NCI-H1930 (cell line): ENCODE data around the gene TSPAN17.
"Not testable (repeated sequence)": the region's sequence is repeated elsewhere in the genome, so short reads cannot be mapped to it uniquely, and the experiment has no call there.

Source experiments
- DNase-seq, 2 experiments: peaks; one replicate each; lab custom pipeline; 2025; lab: John Stamatoyannopoulos, UW

Gene TSPAN17

DNA sequence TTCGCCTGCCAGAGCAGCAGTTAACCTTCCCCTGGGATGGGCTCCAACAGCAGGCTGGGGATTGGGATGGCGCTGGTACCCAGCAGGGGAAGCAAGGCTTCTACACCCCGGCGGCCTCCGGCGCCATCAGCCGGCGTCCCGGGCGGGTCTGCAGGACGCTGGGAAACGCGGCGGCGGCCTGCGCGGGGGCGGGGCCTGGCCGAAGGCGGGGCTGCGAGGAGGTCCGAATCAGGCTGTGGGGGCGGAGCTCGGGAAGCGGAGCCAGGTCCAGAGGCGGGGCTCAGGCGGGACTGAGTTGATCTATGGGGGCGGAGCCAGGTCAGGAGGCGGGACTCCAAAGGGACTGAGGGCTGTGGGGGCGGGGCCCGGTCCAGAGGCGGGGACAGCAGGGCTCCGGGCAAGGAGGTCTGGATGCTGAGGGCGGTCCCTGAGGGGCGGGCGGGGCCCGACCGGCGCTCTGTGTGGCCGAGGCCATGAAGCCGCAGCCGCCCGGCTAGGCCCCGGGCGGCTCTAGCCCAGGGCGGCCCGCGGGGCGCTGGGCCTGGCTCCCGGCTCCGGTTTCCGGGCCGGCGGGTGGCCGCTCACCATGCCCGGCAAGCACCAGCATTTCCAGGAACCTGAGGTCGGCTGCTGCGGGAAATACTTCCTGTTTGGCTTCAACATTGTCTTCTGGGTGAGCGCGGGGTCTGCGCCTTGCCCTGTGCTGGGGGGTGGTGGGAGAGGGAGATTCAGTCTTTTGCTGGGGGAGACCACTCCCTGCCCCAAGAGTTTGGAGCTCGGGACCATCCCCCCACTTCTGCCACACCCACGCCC is at the start of gene TSPAN17:
TSS of gene TSPAN17 (plus strand) at position 455 of the 813 bp plus-strand sequence. CDS start at position 587, 132 bp downstream.
- DNase-seq = peak; percentile 92 to 93

- not testable (repeated sequence) for DNase-seq
Measured at GRCh38 chr5:176599749-176600430, 47.4 kb upstream of the TSPAN17 start.

- no peak for DNase-seq
Measured at GRCh38 chr5:176601901-176602482, 45.3 kb upstream of the TSPAN17 start.

DNA sequence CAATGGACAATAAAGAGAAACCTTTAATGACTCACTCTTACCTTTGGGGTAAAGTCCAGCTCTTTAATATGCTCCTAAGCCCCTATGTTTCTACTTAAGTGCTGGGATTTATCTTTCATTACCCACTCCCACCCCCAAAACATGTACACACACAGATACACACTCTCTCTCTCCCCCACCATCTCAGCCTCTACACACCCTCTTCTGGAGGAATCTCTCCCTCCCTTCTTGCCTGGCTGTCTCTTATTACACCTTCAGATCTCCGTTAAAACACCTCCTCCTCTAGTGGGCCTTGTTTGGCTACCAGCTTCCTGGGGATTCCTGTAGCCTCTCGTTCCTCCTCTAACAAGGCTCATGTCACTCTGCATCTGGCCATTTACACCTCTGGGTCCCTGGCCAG is 44.2 kb upstream of the TSPAN17 start:
- DNase-seq = no peak

DNA sequence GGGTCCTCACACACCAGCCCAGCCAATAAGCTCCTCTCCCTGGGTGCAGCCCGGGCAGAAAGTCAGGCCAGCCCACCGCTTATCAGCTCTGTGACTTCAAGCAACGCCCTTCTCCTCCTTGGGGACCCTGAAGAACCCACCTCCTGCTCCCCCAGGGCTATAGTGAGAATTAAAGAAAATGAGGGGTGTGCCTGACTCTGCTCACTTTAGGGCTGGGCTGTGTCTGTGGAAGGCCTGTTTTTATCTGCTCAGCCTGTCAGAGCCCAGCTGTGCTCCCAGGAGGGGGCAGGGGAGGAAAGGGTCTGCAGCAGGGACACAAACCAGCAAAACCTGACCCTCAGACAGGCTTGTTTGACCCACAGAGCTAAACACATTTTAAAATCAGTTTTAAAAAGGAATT is 41.3 kb upstream of the TSPAN17 start:
- no peak for DNase-seq

DNA sequence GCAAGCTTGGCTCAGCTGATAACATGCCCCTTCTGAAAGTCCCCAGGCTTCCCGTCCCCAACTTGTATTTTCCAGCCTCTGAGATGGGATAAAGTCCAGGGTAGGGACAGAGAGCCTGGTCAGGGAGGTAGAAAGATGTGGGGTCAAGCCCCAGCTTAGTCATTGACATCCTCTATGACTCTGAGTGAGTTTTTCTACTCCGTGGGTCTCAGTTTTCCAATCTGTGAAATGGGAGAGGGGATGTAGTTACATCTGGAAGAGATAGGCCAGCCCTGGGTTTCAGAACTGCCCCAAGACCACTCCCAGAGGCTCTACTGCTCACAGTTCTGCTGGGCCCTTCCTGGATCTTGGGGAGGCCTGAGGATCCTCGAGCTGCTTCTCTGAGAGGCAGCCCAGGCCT is 40.4 kb upstream of the TSPAN17 start:
- DNase-seq = no peak

DNA sequence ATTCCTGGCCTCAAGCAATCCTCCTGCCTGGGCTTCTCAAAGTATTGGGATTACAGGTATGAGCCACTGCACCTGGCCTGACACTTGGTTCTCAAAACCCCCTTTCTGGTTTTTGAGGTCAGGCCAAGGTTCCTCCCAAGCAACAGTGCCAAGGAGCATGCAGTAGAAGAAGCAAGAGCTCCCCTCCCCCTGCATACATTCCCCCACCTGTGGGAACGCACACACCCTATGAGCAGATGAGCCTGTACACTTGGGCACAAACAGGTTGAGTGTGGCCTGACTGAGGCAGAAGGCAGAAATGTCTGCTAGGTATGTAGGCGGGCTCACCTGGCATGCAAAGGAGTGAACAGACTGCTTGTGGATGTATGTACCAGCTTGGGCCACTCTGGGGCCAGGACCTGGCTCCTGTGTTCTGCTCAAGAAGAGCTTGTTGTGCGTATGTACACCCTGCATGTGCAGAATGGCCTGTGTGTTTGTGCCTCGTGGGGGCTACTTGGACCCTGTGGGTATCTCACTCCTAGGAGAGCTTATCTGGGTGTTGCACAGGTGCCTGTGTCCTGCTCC is 39.1 kb upstream of the TSPAN17 start:
- no peak for DNase-seq

DNA sequence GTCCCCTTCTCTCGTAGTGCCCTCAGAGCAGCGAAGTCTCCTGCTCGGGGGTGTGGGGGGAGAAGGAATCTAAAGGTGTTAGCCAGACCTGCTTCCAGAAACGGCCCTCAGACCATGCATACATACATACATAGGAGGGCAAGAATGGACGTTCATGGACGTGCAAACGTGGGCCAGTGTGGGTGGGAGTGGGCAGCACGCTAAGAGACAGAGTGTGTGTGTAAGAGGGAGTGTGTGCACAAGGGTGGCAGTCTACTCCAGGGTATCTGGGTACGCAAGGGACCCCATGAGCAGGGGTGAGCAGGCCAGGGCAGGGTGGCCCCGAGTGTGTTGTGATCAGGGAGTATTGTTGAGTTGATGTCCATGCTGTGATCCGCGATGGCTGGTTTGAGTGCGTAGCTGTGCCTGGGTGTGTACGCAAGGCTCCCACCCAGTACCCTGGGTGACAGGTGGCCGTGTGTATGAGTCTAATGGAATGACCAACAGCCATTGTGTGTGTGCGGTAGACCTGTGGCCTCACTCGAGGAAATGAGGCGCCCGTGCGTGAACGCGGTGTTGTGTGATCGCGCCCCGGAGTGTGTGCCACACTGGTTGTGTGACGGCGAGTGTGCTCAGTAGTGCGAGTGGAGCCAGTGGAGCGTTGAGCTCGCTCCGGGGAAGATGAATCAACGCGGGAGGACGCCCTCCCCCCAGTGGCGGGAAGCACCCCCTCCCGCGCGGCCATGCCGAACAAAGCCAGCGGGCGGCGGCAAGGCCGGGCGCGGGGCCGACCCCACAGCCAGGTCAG is 38.2 kb upstream of the TSPAN17 start:
- no peak for DNase-seq

- peak; percentile 39 to 80 for DNase-seq
Measured at GRCh38 chr5:176609724-176610434, 37.4 kb upstream of the TSPAN17 start, which contains the start of gene GPRIN1. Gene GPRIN1, minus strand, starts transcription at chr5:176610156. Its CDS starts 10,322 bp downstream, at chr5:176599834.

DNA sequence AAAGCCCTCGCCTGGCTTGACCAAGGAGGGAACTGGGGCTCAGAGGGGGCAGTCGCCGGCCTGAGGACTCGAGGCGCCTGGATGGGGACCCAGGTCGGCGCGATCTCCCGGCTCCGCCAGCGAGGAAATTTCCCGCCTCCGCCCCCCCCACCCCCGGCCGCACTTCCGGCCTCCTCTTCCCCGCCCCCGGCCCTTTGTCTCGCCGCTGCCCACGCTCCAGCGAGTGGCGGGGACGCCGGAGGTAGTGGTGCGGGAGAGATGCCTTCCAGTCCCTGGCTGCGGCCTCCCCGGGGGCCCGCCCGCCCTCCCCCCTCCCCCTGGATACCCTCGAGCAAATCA is 36.9 kb upstream of the TSPAN17 start:
- peak; percentile 5 to 6 for DNase-seq

- DNase-seq = no peak
Measured at GRCh38 chr5:176611435-176611834, 35.8 kb upstream of the TSPAN17 start.

- DNase-seq = no peak
Measured at GRCh38 chr5:176612008-176612407, 35.3 kb upstream of the TSPAN17 start.

DNA sequence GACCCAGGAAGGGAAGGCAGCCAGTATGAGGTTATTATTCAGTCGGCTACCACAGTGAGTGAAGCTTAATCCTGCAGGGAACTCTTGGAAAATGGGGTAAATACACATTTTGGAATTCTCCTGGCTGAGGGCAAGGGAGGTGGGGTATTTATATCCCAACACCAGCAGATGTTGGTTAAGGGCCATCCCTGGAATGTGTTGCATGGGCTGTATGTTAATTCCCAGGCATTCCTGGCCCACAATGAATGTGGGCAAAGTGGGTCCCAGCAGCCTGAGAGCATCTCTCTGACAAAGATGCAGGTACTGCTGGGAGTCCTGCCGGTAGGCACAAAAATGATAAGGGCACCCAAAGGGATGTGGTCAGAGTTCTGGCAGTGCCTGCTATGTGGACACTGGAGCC is 34.4 kb upstream of the TSPAN17 start:
- DNase-seq = no peak

GRCh38 chr5:176614805-176615478 is 32.3 kb upstream of the TSPAN17 start:
- no peak for DNase-seq

- no peak for DNase-seq
Measured at GRCh38 chr5:176616511-176616910, 30.8 kb upstream of the TSPAN17 start.

DNA sequence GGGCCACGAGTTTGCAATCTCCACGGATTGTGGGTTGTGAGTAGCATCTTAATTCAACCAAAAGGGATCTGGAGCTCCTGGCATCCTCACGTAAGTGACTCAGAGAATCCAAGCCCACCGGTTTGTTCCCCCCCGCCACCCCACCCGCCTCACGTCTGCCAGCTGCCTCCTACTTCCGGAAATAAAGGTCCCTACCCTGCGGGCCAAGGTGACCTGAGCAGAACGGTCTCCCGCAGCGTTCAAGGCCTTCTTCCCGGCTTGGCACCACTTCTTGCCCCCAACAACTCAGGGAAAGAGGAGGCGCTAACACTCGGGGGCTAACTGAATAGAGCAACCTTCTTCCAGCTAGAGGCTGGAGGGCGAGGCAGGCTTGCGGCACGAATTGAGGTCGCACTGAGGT is 28.5 kb upstream of the TSPAN17 start:
- DNase-seq = no peak

DNA sequence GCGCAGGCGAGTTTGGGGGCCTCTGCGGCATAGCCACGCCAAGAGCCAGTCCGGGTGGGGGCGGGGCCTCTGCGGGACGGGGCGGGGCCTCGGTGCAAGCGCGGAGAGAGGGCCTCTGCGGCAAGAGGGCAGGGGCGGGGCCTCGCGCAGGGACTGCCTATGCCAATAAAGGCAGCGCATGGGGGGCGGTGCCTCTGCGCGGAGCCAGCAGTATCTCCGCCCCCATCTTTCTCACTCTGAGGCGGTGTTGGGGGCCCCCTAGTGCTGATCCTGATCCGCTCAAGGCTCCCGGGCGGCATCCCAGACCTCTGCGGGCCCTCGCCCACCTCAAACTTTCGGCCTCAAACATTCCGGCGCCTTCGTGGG is 28.1 kb upstream of the TSPAN17 start:
- peak; percentile 72 to 77 for DNase-seq

GRCh38 chr5:176619569-176620332 is 27.5 kb upstream of the TSPAN17 start:
- DNase-seq = no peak

DNA sequence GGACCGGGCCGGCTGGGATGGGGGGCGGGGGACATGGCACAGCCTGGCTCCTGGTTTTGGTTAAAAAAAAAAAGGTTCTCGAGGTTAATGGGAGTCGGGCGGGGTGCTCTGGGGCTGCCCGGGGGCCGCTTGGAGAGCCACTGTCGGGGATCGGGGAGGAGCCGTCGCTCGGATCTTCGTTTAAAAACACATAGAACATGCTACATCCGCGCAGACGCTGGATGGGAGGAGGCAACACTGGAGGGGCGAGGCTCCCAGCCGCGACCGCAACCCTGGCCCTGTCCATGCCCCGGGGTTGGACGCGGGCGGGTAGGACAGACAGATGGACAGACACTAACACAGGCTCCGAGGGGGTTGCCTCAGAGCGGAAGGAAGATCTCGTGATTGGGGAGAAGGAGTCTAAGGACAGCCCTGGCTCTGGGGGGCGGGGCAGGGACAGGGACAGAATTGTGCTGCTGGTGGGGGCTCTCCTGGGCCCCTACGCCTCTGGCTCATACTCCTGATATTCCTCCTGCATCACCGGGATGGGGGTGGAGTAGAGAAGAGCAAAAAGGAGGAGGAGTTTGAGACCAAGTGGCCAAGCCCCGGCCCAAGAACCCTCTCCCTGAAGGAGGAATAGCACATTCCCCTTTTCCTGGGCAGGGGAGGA is 26.8 kb upstream of the TSPAN17 start:
- no peak for DNase-seq
